K562 (cell line): Measurements from ENCODE around the gene TMEM217. TPM values are rescaled to one million over a fixed set of nuclear protein-coding genes. Genes with fewer than 3 reads are reported as not detected.

Experiments
- ASH1L ChIP-seq: fragments of 450-650 bp; IDR thresholded peaks from 2 replicates; pipeline ENCODE4 v1.6.1; 2018; ENCODE audit warnings: borderline replicate concordance, mild to moderate bottlenecking, low read depth; ENCODE audit not compliant: partially characterized antibody
- ATF1 ChIP-seq, 2 experiments: fragments of 450-650 bp in 1 of 2; IDR thresholded peaks; 2 replicates each; pipeline ENCODE4 v1.6.1; 2016; ENCODE audit warnings: missing compliant biosample characterization in 1 of 2, missing genetic modification characterization in 1 of 2
- GATAD2A ChIP-seq: fragments of 450-650 bp; IDR thresholded peaks from 2 replicates; pipeline ENCODE4 v1.6.1; 2017
- KAT7 ChIP-seq: sonication (generic); formaldehyde crosslinking; IDR thresholded peaks from 2 replicates; pipeline ENCODE4 v1.8.0; 2022; ENCODE audit warnings: missing genetic modification reagents, mild to moderate bottlenecking, borderline replicate concordance
- MCM2 ChIP-seq: fragments of 450-650 bp; IDR thresholded peaks from 2 replicates; pipeline ENCODE4 v1.6.1; 2017; ENCODE audit warnings: low read depth, mild to moderate bottlenecking
- NFYB ChIP-seq: IDR thresholded peaks from 2 replicates; pipeline ENCODE4 v1.6.1; 2011; ENCODE audit warnings: mild to moderate bottlenecking, moderate library complexity; ENCODE audit not compliant: insufficient read length; ENCODE audit errors: extremely low read depth
- U2AF1 ChIP-seq: fragments of 200-400 bp; formaldehyde crosslinking; optimal IDR thresholded peaks from 2 replicates; pipeline ENCODE3; 2017; ENCODE audit warnings: mild to moderate bottlenecking, low read depth, low read length, moderate library complexity
- UBTF ChIP-seq, 2 experiments: IDR thresholded peaks; 2 replicates each; pipeline ENCODE4 v1.6.1; 2012; ENCODE audit warnings: improper control_type of control experiment in 2 of 2, low read depth in 2 of 2, low read length in 2 of 2, borderline replicate concordance in 1 of 2
- ZBTB17 ChIP-seq: fragments of 450-650 bp; formaldehyde crosslinking; IDR thresholded peaks from 2 replicates; pipeline ENCODE4 v1.4.0; 2020; ENCODE audit warnings: mild to moderate bottlenecking
- ZFX ChIP-seq: sonication (generic); formaldehyde crosslinking; IDR thresholded peaks from 2 replicates; pipeline ENCODE4 v1.8.0; 2022; ENCODE audit warnings: mild to moderate bottlenecking, missing genetic modification reagents, moderate library complexity
- ZNF134 ChIP-seq: fragments of 250-450 bp; sonication (Bioruptor Pico); conservative IDR thresholded peaks from 2 replicates; pipeline ENCODE4 v1.4.0; 2020
- polyA plus RNA-seq, 8 experiments: library from polyadenylated mRNA; depleted of rRNA in 4 of 8; stranded (reverse) in 5 of 8; unstranded in 3 of 8; fragments of >200 nt; fragmentation: Nextera tagmentation in 2 of 8; fragmentation: Illumina TruSeq in 1 of 8; extraction: Ambion mirVana in 2 of 8; extraction: Trizol in 1 of 8; gene quantifications; 2 replicates each; pipeline versions ENCODE4 v1.2.1 to v1.2.3, GENCODE V29; 2011 to 2014; ENCODE audit warnings: inconsistent platforms in 1 of 8, missing spikeins in 1 of 8
- total RNA-seq, 7 experiments: library from RNA; depleted of rRNA in 6 of 7; stranded (reverse); fragments of >200 nt in 6 of 7; fragmentation: Illumina TruSeq in 2 of 7; extraction: Trizol in 2 of 7; gene quantifications; 2 replicates each; pipeline versions ENCODE4 v1.2.1 to v1.2.3, GENCODE V29; 2011 to 2021; ENCODE audit warnings: low replicate concordance in 1 of 7
- TF ChIP-seq, protein P1 (sequence below): fragments of 450-650 bp; IDR thresholded peaks from 2 replicates; pipeline ENCODE4 v1.7.1; 2018; ENCODE audit warnings: mild to moderate bottlenecking, low read depth; ENCODE audit not compliant: partially characterized antibody
- TF ChIP-seq, protein P2 (sequence below), 2 experiments: fragments of 450-650 bp in 1 of 2; sonication (generic) in 1 of 2; formaldehyde crosslinking; conservative IDR thresholded peaks; 2 replicates each; pipeline versions ENCODE4 v1.4.0 to v1.8.1; 2020 to 2022; ENCODE audit warnings: mild to moderate bottlenecking in 1 of 2, missing genetic modification reagents in 1 of 2
- TF ChIP-seq, protein P3 (sequence below): fragments of 150-350 bp; IDR thresholded peaks from 2 replicates; pipeline ENCODE4 v1.6.1; 2014; ENCODE audit warnings: low read depth, mild to moderate bottlenecking, low read length, borderline replicate concordance
- TF ChIP-seq, protein P4 (sequence below): sonication (generic); formaldehyde crosslinking; IDR thresholded peaks from 2 replicates; pipeline ENCODE4 v1.8.0; 2022; ENCODE audit warnings: missing genetic modification reagents, mild to moderate bottlenecking, borderline replicate concordance

TMEM217 gene
- total and polyA plus RNA-seq, 9 of the 15 experiments (the other 6 are each of a cell fraction or from before 2014, with no cell fraction given): 1.3 to 8.0 (median 1.9) TPM

- TF ChIP-seq, protein P1, sequence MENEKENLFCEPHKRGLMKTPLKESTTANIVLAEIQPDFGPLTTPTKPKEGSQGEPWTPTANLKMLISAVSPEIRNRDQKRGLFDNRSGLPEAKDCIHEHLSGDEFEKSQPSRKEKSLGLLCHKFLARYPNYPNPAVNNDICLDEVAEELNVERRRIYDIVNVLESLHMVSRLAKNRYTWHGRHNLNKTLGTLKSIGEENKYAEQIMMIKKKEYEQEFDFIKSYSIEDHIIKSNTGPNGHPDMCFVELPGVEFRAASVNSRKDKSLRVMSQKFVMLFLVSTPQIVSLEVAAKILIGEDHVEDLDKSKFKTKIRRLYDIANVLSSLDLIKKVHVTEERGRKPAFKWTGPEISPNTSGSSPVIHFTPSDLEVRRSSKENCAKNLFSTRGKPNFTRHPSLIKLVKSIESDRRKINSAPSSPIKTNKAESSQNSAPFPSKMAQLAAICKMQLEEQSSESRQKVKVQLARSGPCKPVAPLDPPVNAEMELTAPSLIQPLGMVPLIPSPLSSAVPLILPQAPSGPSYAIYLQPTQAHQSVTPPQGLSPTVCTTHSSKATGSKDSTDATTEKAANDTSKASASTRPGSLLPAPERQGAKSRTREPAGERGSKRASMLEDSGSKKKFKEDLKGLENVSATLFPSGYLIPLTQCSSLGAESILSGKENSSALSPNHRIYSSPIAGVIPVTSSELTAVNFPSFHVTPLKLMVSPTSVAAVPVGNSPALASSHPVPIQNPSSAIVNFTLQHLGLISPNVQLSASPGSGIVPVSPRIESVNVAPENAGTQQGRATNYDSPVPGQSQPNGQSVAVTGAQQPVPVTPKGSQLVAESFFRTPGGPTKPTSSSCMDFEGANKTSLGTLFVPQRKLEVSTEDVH: peak; percentile 13
- TF ChIP-seq, protein P2, sequence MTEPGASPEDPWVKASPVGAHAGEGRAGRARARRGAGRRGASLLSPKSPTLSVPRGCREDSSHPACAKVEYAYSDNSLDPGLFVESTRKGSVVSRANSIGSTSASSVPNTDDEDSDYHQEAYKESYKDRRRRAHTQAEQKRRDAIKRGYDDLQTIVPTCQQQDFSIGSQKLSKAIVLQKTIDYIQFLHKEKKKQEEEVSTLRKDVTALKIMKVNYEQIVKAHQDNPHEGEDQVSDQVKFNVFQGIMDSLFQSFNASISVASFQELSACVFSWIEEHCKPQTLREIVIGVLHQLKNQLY (CRISPR knock-in tag; conservative IDR thresholded peaks at IDR 0.05): no peak
- TF ChIP-seq ASH1L: no peak
- TF ChIP-seq, protein P3, sequence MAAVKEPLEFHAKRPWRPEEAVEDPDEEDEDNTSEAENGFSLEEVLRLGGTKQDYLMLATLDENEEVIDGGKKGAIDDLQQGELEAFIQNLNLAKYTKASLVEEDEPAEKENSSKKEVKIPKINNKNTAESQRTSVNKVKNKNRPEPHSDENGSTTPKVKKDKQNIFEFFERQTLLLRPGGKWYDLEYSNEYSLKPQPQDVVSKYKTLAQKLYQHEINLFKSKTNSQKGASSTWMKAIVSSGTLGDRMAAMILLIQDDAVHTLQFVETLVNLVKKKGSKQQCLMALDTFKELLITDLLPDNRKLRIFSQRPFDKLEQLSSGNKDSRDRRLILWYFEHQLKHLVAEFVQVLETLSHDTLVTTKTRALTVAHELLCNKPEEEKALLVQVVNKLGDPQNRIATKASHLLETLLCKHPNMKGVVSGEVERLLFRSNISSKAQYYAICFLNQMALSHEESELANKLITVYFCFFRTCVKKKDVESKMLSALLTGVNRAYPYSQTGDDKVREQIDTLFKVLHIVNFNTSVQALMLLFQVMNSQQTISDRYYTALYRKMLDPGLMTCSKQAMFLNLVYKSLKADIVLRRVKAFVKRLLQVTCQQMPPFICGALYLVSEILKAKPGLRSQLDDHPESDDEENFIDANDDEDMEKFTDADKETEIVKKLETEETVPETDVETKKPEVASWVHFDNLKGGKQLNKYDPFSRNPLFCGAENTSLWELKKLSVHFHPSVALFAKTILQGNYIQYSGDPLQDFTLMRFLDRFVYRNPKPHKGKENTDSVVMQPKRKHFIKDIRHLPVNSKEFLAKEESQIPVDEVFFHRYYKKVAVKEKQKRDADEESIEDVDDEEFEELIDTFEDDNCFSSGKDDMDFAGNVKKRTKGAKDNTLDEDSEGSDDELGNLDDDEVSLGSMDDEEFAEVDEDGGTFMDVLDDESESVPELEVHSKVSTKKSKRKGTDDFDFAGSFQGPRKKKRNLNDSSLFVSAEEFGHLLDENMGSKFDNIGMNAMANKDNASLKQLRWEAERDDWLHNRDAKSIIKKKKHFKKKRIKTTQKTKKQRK: no peak
- no peak for TF ChIP-seq KAT7 (CRISPR knock-in tag)
- TF ChIP-seq NFYB: no peak
- TF ChIP-seq ZNF134 (CRISPR knock-in tag): peak; percentile 94
- TF ChIP-seq ZFX (CRISPR knock-in tag): peak; percentile 59; the same call in 1 of the 2 replicates
- no peak for TF ChIP-seq MCM2
- peak in 1 of 2 experiments; percentile 88; a peak in 1 of 4 replicates for TF ChIP-seq UBTF (IDR thresholded peaks at IDR 0.05; ENCODE audit: borderline replicate concordance in 1 of 2, low read depth in 2 of 2, low read length in 2 of 2)
- TF ChIP-seq ATF1 (CRISPR knock-in tag; IDR thresholded peaks at IDR 0.05): no peak
- peak; percentile 58; the same call in 1 of the 2 replicates for TF ChIP-seq ATF1 (tag; IDR thresholded peaks at IDR 0.05)
- TF ChIP-seq ZBTB17 (CRISPR knock-in tag): 0 out of 2 replicates have a peak, but pooled peaks have one; percentile 35
- TF ChIP-seq, protein P4, sequence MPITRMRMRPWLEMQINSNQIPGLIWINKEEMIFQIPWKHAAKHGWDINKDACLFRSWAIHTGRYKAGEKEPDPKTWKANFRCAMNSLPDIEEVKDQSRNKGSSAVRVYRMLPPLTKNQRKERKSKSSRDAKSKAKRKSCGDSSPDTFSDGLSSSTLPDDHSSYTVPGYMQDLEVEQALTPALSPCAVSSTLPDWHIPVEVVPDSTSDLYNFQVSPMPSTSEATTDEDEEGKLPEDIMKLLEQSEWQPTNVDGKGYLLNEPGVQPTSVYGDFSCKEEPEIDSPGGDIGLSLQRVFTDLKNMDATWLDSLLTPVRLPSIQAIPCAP: no peak
- no peak for TF ChIP-seq U2AF1
- TF ChIP-seq GATAD2A: 0 out of 2 replicates have a peak, but pooled peaks have one; percentile 63
These were observed 35.6 kb downstream of the TMEM217 start (continued) for GRCh38 chr6:37222125-37222967.
